OCI-LY7 (cell line): ENCODE data around the gene LARP7. TPM values are rescaled to one million over a fixed set of nuclear protein-coding genes. Genes with fewer than 3 reads are reported as not detected.

Experiments used
- BruUV-seq: library from RNA; stranded (reverse); fragments of 400-500 nt; replicated peaks from 2 replicates; lab custom pipeline; 2021; lab: Mats Ljungman, UMichigan
- CTCF ChIA-PET: fragments of 300-600 bp; sonication (Branson Sonifier 250); formaldehyde crosslinking; loops from one replicate; lab custom pipeline; 2022; ENCODE audit warnings: antibody characterized with exemption; ENCODE audit not compliant: unreplicated experiment; lab: Charles Lee
- POLR2A ChIA-PET: fragments of 300-600 bp; sonication (Branson Sonifier 250); formaldehyde crosslinking; loops from one replicate; lab custom pipeline; 2022; ENCODE audit warnings: antibody characterized with exemption; lab: Charles Lee
- DNase-seq: peaks from one replicate; pipeline ENCODE4 v3.0.0-alpha.2; 2015; ENCODE audit warnings: low spot score
- H2AFZ ChIP-seq: fragments of 200-600 bp; sonication (generic), shearing (Covaris generic); 2 replicates; pipeline ENCODE4 v1.6.1; 2014; ENCODE audit warnings: mild to moderate bottlenecking, antibody characterized with exemption, low read length, moderate library complexity
- H3K27ac ChIP-seq: fragments of 200-600 bp; sonication (generic); 2 replicates; pipeline ENCODE4 v1.5.1; 2014; ENCODE audit warnings: mixed run types, low read depth, mild to moderate bottlenecking, moderate library complexity, low read length, inconsistent platforms; ENCODE audit not compliant: poor library complexity, severe bottlenecking
- H3K36me3 ChIP-seq: fragments of 200-600 bp; sonication (generic); 2 replicates; pipeline ENCODE4 v1.6.1; 2014; ENCODE audit warnings: mild to moderate bottlenecking, antibody characterized with exemption, low read length, moderate library complexity, mixed read lengths; ENCODE audit not compliant: insufficient read depth
- H3K4me1 ChIP-seq: fragments of 200-600 bp; sonication (generic); 2 replicates; pipeline ENCODE4 v1.5.1; 2014; ENCODE audit warnings: mild to moderate bottlenecking, low read length; ENCODE audit not compliant: insufficient read depth, poor library complexity, severe bottlenecking
- H3K4me2 ChIP-seq: fragments of 200-600 bp; sonication (generic); 2 replicates; pipeline ENCODE4 v1.6.1; 2014; ENCODE audit warnings: mild to moderate bottlenecking, low read length
- H3K4me3 ChIP-seq: fragments of 200-600 bp; sonication (generic); 2 replicates; pipeline ENCODE4 v1.5.1; 2014; ENCODE audit warnings: mild to moderate bottlenecking, low read depth, low read length; ENCODE audit not compliant: poor library complexity, severe bottlenecking
- H3K79me2 ChIP-seq: fragments of 200-600 bp; sonication (generic); 2 replicates; pipeline ENCODE4 v1.6.1; 2016; ENCODE audit warnings: low read depth, mild to moderate bottlenecking, low read length, moderate library complexity, mixed read lengths; ENCODE audit not compliant: insufficient read depth
- H3K9me2 ChIP-seq: fragments of 200-600 bp; sonication (generic); 2 replicates; pipeline ENCODE4 v1.6.1; 2016; ENCODE audit warnings: mild to moderate bottlenecking, low read length, mixed read lengths; ENCODE audit not compliant: insufficient read depth
- H3K9me3 ChIP-seq: fragments of 200-600 bp; sonication (generic); 2 replicates; pipeline ENCODE4 v1.6.1; 2014; ENCODE audit warnings: mild to moderate bottlenecking, mixed run types, low read length, mixed read lengths
- H4K20me1 ChIP-seq: fragments of 200-600 bp; sonication (generic); 2 replicates; pipeline ENCODE4 v1.6.1; 2014; ENCODE audit warnings: mild to moderate bottlenecking, antibody characterized with exemption, low read length, moderate library complexity, mixed read lengths; ENCODE audit not compliant: insufficient read depth
- EZH2phosphoT487 ChIP-seq: fragments of 200-600 bp; sonication (generic); IDR thresholded peaks from 2 replicates; pipeline ENCODE4 v1.6.1; 2018; ENCODE audit warnings: low read depth, borderline replicate concordance, mild to moderate bottlenecking, mixed run types, antibody characterized with exemption, low read length, moderate library complexity, mixed read lengths
- intact Hi-C: fragments of 100-400 bp; cut with micrococcal nuclease; formaldehyde crosslinking; loops from one replicate; pipeline ENCODE4 v1.10.0; 2022; ENCODE audit not compliant: unreplicated experiment
- total RNA-seq, 2 experiments: library from RNA; depleted of rRNA in 1 of 2; stranded (reverse); fragments of >200 nt in 1 of 2; shearing (Covaris generic) in 1 of 2; gene quantifications; 2 replicates each; pipeline ENCODE4 v1.2.3, GENCODE V29; 2014 to 2022
- TF ChIP-seq, protein P1 (sequence below): fragments of 200-600 bp; sonication (generic); conservative IDR thresholded peaks from 2 replicates; pipeline ENCODE4 v1.5.1; 2014; ENCODE audit warnings: mild to moderate bottlenecking, antibody characterized with exemption, low read length, moderate library complexity, mixed read lengths

LARP7 gene
- total RNA-seq, 2 experiments from 2014 or later: 35.0 to 53.9 TPM

DNA sequence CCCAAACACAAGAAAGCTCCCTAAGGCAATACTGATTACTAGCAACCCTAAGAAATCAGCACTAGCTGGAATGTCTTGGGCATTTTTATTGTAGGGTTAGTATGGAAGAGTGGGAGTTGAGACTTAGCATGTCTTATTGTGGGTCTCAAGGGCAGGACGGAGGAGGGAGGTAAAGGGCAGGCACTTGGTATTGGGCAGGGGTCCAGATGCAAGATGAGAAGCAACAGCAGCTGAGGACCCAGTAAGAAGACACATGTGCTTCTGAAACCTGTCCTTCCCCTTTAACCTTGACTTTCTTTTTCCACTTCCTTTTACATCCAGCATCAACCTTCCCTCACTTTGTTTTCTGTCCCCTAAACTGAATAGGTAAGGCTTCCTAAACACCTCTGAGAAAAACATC lies 37.4 kb downstream of the LARP7 start:
- no peaks in the 10 kb centered on the region for H3K4me1 ChIP-seq
- no peaks in the 10 kb centered on the region for H3K79me2 ChIP-seq
- H3K4me2 ChIP-seq: no peak overlapping the region
- H3K27ac ChIP-seq: no peak overlapping the region
- ChIA-PET CTCF (no interaction called here), POLR2A (no interaction called here)
- H3K36me3 ChIP-seq: no peaks in the 10 kb centered on the region
- DNase-seq: no peak
- TF ChIP-seq EZH2phosphoT487: no peak
- TF ChIP-seq, protein P1, sequence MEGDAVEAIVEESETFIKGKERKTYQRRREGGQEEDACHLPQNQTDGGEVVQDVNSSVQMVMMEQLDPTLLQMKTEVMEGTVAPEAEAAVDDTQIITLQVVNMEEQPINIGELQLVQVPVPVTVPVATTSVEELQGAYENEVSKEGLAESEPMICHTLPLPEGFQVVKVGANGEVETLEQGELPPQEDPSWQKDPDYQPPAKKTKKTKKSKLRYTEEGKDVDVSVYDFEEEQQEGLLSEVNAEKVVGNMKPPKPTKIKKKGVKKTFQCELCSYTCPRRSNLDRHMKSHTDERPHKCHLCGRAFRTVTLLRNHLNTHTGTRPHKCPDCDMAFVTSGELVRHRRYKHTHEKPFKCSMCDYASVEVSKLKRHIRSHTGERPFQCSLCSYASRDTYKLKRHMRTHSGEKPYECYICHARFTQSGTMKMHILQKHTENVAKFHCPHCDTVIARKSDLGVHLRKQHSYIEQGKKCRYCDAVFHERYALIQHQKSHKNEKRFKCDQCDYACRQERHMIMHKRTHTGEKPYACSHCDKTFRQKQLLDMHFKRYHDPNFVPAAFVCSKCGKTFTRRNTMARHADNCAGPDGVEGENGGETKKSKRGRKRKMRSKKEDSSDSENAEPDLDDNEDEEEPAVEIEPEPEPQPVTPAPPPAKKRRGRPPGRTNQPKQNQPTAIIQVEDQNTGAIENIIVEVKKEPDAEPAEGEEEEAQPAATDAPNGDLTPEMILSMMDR: no peak
- no peak overlapping the region for H2AFZ ChIP-seq
- no peaks in the 10 kb centered on the region for H4K20me1 ChIP-seq
- no peaks in the 10 kb centered on the region for H3K9me2 ChIP-seq
- H3K9me3 ChIP-seq: no peaks in the 10 kb centered on the region
- no TSS peak for BruUV-seq
- no peak overlapping the region for H3K4me3 ChIP-seq
- intact Hi-C loops: no loop called here

DNA sequence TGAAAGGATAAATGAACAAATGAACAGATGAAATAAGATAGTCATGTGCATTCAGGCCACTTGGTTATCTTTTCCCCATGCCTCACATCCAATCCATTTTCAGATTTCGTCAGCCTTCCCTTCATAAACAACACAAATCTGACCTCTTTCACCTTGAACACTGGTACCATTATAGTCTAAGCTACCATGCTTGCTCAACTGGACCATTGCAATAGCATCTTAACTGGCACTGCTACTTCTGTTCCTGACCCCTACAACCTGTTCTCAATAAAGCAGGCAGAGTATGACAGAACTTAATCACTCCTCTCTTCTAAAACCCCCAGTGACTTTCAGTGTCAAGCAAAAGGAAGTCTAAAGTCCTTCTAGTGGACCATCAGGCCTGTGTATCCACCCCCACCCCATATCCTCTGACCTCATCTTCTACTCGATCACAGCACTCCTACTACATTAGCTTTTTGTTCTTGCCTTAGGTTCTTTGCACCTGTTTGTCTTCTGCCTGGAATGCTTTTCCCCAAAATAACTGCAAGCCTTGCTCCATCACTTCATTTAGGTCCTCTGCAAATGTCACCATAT lies 40.7 kb downstream of the LARP7 start:
- Histone ChIP-seq H2AFZ (no peak overlapping the region), H3K36me3 (no peaks in the 10 kb centered on the region), H3K79me2 (no peaks in the 10 kb centered on the region), H3K4me3 (no peak overlapping the region), H3K4me2 (no peak overlapping the region), H3K9me3 (no peaks in the 10 kb centered on the region), H3K4me1 (no peaks in the 10 kb centered on the region), H4K20me1 (no peaks in the 10 kb centered on the region), H3K9me2 (no peaks in the 10 kb centered on the region), H3K27ac (no peak overlapping the region)
- ChIA-PET POLR2A (interaction anchor here (0.8 kb wide), 1 partner anchor 88 kb away, joined by 6 read pairs; no protein-coding TSS in a partner anchor), CTCF (no interaction called here)
- BruUV-seq: no TSS peak
- no peak for DNase-seq
- intact Hi-C loops: no loop called here
- TF ChIP-seq EZH2phosphoT487: no peak
- TF ChIP-seq, protein P1: no peak

DNA sequence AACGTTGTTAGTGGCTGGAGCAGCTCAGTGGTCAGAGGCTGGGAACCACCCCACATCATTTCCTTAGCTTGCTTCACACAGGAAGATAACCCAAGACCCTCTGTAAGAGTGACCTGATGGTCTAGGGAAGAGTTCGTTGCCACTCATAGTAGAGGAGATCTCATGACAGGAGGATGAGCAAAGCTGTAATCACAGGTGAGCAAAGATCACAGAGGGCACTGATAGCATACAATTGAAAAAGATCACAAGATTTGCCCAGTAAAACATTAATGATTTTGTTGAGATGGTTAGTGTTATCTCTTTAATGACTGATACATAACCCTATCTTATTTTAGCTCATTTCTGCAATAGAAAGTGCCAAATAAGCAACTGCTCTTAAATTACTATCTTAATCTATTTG lies 44.1 kb downstream of the LARP7 start:
- CTCF ChIA-PET: no interaction called here
- no TSS peak for BruUV-seq
- Histone ChIP-seq H3K9me3 (no peaks in the 10 kb centered on the region), H2AFZ (no peak overlapping the region), H3K36me3 (no peaks in the 10 kb centered on the region), H3K4me2 (no peak overlapping the region), H3K27ac (no peak overlapping the region), H3K79me2 (no peaks in the 10 kb centered on the region), H3K4me1 (no peaks in the 10 kb centered on the region), H3K9me2 (no peaks in the 10 kb centered on the region), H3K4me3 (no peak overlapping the region), H4K20me1 (no peaks in the 10 kb centered on the region)
- no peak for TF ChIP-seq EZH2phosphoT487
- TF ChIP-seq, protein P1: no peak
- POLR2A ChIA-PET: interaction anchor here (0.5 to 1.4 kb wide), 3 partner anchors 12 to 34 kb away, joined by 3 to 4 read pairs (median 4); no protein-coding TSS in a partner anchor
- no peak for DNase-seq
- intact Hi-C loops: no loop called here
